Nephron (organoid): ENCODE data around the gene LIME1.
A peak's percentile ranks its signal among the peaks of the same experiment; 100 is the strongest.

Experiments used
- H3K27ac Mint-ChIP-seq, 3 experiments: 2 replicates each; pipeline ENCODE4 v1.8.0; 2020; ENCODE audit warnings: mixed read lengths in 3 of 3, mild to moderate bottlenecking in 2 of 3, moderate library complexity in 1 of 3
- H3K27me3 Mint-ChIP-seq: 2 replicates; pipeline ENCODE4 v1.8.0; 2021; ENCODE audit warnings: low read depth, mild to moderate bottlenecking, moderate library complexity, mixed read lengths
- H3K36me3 Mint-ChIP-seq: 2 replicates; pipeline ENCODE4 v1.8.0; 2020; ENCODE audit warnings: low read depth, mixed read lengths
- H3K4me1 Mint-ChIP-seq: 2 replicates; pipeline ENCODE4 v1.8.0; 2020; ENCODE audit warnings: mixed read lengths
- H3K4me3 Mint-ChIP-seq, 3 experiments: 2 replicates each; pipeline ENCODE4 v1.8.0; 2020; ENCODE audit warnings: mild to moderate bottlenecking in 3 of 3, mixed read lengths in 3 of 3, moderate library complexity in 2 of 3
- H3K9me3 Mint-ChIP-seq: 2 replicates; pipeline ENCODE4 v1.8.0; 2020; ENCODE audit warnings: mixed read lengths
- TF ChIP-seq, protein P1 (sequence below), 3 experiments: fragments of 200-600 bp; sonication (generic); IDR thresholded peaks; one replicate each; pipeline ENCODE4 v1.5.0; 2021; ENCODE audit warnings: antibody characterized with exemption in 3 of 3; ENCODE audit not compliant: unreplicated experiment in 3 of 3

LIME1 gene

DNA sequence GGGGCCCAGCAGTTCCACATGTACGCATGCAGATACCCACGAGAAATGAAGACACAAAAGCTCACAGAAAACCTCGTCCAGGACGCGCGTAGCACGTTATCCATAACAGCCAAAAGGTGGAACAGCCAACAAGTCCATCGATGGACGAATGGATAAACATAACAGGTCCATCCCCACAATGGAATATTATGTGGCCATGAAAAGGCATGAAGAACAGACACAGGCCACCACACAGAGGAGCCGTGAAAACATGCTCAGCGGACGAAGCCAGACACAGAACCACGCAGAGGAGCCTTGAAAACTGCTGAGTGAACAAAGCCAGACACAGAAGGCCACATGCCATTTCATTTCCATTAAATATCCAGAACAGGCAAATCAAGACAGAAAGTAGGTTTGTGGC lies 41.1 kb downstream of the LIME1 start:
- TF ChIP-seq, protein P1, sequence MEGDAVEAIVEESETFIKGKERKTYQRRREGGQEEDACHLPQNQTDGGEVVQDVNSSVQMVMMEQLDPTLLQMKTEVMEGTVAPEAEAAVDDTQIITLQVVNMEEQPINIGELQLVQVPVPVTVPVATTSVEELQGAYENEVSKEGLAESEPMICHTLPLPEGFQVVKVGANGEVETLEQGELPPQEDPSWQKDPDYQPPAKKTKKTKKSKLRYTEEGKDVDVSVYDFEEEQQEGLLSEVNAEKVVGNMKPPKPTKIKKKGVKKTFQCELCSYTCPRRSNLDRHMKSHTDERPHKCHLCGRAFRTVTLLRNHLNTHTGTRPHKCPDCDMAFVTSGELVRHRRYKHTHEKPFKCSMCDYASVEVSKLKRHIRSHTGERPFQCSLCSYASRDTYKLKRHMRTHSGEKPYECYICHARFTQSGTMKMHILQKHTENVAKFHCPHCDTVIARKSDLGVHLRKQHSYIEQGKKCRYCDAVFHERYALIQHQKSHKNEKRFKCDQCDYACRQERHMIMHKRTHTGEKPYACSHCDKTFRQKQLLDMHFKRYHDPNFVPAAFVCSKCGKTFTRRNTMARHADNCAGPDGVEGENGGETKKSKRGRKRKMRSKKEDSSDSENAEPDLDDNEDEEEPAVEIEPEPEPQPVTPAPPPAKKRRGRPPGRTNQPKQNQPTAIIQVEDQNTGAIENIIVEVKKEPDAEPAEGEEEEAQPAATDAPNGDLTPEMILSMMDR (IDR thresholded peaks at IDR 0.05; ENCODE audit: unreplicated experiment in 3 of 3), result no peak
- Mint-ChIP-seq H3K4me1 (peaks cover 17% of the 10 kb centered on the region), H3K4me3 (no peak overlapping the region), H3K36me3 (peaks cover 28% of the 10 kb centered on the region), H3K27ac (peak overlapping the region in 1 of 3 experiments; percentile 10), H3K27me3 (no peaks in the 10 kb centered on the region), H3K9me3 (no peaks in the 10 kb centered on the region)

DNA sequence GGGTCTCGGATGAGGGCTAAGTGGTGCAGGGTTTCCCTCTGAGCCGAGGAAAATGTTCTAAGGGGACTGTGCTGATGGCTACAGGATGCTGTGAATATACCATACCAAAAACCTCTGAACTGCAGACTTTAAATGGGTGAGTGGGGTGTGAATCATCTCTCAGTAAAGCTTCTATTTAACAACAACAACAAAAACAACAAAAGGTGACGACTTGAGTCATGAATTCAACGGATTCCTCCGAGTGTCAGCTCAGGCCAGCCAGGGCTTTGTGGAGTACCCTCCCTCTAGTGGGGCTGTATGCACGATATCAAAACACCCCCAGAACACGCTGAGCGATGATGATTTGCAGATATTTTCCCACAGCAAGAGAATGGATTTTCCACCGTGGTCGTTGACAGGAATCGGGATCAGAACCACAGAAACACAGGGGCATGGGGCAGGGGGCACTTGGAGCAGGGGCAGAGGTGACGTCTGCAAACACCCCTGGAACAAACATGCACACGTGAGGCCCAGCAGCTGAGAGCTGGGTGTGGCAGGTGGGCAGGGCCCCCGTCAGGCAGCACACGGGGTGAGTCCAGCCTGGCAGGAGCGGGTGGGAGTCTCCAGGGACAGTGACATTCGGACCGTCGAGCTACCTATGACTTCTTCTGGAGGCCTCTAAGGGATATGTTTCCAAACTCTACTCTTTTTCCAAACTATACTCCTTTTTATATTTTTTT lies 41.7 kb downstream of the LIME1 start:
- Mint-ChIP-seq H3K9me3 (no peaks in the 10 kb centered on the region), H3K4me1 (peaks cover 17% of the 10 kb centered on the region), H3K27ac (peak overlapping the region in 1 of 3 experiments; percentile 10), H3K36me3 (peaks cover 26% of the 10 kb centered on the region), H3K4me3 (no peak overlapping the region), H3K27me3 (no peaks in the 10 kb centered on the region)
- TF ChIP-seq, protein P1 (IDR thresholded peaks at IDR 0.05; ENCODE audit: unreplicated experiment in 3 of 3), result no peak

DNA sequence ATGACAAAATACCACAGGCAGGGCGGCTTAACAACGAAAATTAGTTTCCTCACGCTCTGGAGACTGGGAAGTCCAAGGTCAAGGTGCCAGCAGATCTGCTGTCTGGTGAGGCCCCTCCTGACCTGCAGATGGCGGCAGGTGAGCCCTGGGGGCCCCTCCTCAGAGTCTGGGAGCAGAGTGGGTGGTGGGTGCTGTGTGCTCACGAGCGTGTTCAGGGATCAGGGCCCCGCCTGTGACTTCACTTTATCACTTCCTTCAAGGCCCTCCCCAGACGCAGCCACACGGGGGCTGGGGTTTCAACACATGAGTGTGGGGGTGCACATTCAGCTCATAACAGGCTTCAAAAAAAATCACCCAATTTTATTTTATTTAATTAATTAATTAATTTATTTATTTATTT lies 42.4 kb downstream of the LIME1 start:
- Mint-ChIP-seq H3K27me3 (no peaks in the 10 kb centered on the region), H3K4me3 (no peak overlapping the region), H3K36me3 (peaks cover 26% of the 10 kb centered on the region), H3K9me3 (no peaks in the 10 kb centered on the region), H3K27ac (no peak overlapping the region), H3K4me1 (peaks cover 17% of the 10 kb centered on the region)
- TF ChIP-seq, protein P1 (IDR thresholded peaks at IDR 0.05; ENCODE audit: unreplicated experiment in 3 of 3), result no peak

DNA sequence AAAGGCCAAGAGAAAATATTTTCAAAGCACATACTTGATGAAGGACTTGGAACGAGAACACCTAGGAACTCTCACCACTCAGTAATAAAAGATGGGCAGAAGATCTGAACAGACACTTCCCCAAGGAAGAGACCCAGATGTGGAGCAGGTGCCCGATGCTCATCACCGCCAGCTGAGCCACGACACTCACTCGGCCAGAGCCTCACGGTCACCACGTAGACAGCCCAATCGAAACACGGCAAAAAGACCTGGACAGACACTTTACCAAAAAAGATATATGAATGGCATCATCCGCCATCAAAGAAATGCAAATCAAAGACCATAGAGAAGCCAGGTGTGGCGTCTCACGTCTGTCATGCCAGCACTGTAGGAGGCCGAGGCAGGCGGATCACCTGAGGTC lies 44.7 kb downstream of the LIME1 start:
- TF ChIP-seq, protein P1 (IDR thresholded peaks at IDR 0.05; ENCODE audit: unreplicated experiment in 3 of 3), result no peak
- no peaks in the 10 kb centered on the region for H3K9me3 Mint-ChIP-seq

DNA sequence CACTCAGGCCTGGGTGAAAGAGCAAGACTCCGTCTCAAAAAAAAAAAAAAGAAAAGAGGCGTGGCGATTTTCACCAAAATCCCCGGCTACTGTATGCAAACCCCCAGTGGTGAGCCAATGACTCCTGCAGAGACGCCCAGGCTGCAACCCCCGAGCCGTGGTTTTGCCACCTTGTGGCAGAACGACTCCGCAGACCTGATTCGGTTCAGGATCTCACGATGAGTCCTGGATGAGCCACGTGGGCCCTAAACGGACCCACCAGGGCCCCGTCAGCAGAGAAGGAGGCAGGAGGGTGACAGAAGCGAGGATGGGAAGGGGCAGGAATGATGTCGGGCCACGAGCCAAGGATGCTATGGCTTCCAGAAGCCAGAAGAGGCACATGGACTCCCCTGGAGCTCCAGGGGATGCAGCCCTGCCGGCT lies 45.6 kb downstream of the LIME1 start:
- no peaks in the 10 kb centered on the region for H3K27me3 Mint-ChIP-seq
- H3K36me3 Mint-ChIP-seq, result peaks cover 20% of the 10 kb centered on the region
- TF ChIP-seq, protein P1 (IDR thresholded peaks at IDR 0.05; ENCODE audit: unreplicated experiment in 3 of 3), result no peak
- no peak overlapping the region for H3K27ac Mint-ChIP-seq
- H3K4me1 Mint-ChIP-seq, result peaks cover 17% of the 10 kb centered on the region
- no peak overlapping the region for H3K4me3 Mint-ChIP-seq
- no peaks in the 10 kb centered on the region for H3K9me3 Mint-ChIP-seq

More for the DNA sequence above, 44.7 kb downstream of the LIME1 start:
- Mint-ChIP-seq H3K4me1 (peaks cover 12% of the 10 kb centered on the region), H3K36me3 (peaks cover 25% of the 10 kb centered on the region), H3K4me3 (no peak overlapping the region), H3K27me3 (no peaks in the 10 kb centered on the region), H3K27ac (peak overlapping the region in 2 of 3 experiments; percentile 29 to 39)

DNA sequence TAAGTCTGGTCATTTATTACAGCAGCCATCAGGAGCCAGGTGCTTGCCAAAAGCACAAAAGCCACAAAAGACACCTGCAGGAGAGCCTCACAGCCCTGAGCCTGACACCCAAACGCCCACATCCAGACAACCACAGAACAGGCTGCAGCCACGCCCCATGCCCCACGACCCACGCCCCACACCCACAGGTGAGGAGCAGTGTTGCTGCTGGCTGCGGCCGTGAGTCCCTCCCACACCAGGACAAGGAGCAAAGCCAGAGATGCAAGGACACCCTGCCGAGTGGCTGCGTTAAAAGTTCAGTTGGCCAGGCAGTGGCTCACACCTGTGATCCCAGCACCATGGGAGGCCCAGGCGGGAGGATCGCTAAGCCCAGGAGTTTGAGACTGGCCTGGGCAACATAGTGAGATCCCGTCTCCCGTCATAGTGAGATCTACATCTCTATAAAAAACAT lies 46.1 kb downstream of the LIME1 start:
- Mint-ChIP-seq H3K4me1 (peaks cover 22% of the 10 kb centered on the region), H3K4me3 (no peak overlapping the region), H3K27ac (no peak overlapping the region), H3K27me3 (no peaks in the 10 kb centered on the region), H3K9me3 (no peaks in the 10 kb centered on the region), H3K36me3 (peaks cover 15% of the 10 kb centered on the region)
- TF ChIP-seq, protein P1 (IDR thresholded peaks at IDR 0.05; ENCODE audit: unreplicated experiment in 3 of 3), result no peak
